GM18873 (cell line): Measurements from ENCODE around the gene CLCN7.

ENCODE experiments used
- ATAC-seq: cut with Tn5 transposase; IDR thresholded peaks from one replicate; pipeline ENCODE4 v1.9.1; 2021; ENCODE audit warnings: mild to moderate bottlenecking, moderate library complexity, moderate number of reproducible peaks; ENCODE audit not compliant: unreplicated experiment, low FRiP score

Gene CLCN7

GRCh38 chr16:1465567-1465915, 9.3 kb downstream of the CLCN7 start:
- no peak for ATAC-seq

DNA sequence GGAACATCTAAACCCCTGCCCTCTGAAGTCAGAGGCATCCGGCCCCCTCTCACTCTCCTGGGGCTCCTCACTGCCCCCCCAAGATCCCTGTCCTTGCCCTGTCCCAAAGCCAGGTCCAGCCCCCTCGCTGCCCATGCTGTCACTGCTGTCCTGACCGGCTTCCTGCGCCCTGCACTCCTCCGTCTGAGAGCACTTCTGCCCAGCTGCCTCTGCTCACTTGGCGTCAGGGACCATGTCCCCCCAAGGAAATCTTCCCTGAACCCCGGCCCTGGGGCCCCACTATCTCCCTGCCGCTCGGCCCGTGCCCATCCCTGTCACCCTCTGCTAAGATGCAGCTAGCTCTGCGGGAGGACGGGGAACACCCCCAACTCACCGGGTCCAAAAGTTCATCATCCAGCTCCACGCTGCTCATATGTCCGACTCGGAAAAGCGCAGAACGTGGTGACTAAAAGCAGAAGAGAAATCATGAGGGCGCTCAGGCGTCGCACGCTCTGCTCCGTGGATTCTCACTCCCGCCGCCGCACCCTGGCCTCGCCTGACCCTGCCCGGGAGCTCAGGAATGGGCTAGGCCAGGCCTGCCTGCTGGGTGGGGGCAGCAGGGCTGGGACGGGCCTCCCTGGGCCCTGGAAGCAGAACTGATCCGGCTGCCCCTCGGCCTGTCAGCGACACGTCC, 9.8 kb downstream of the CLCN7 start:
- ATAC-seq = no peak

GRCh38 chr16:1464196-1464893, 10.5 kb downstream of the CLCN7 start:
- no peak for ATAC-seq

GRCh38 chr16:1461146-1461545, 13.7 kb downstream of the CLCN7 start:
- ATAC-seq = no peak

GRCh38 chr16:1460602-1461138, 14.2 kb downstream of the CLCN7 start:
- no peak for ATAC-seq

DNA sequence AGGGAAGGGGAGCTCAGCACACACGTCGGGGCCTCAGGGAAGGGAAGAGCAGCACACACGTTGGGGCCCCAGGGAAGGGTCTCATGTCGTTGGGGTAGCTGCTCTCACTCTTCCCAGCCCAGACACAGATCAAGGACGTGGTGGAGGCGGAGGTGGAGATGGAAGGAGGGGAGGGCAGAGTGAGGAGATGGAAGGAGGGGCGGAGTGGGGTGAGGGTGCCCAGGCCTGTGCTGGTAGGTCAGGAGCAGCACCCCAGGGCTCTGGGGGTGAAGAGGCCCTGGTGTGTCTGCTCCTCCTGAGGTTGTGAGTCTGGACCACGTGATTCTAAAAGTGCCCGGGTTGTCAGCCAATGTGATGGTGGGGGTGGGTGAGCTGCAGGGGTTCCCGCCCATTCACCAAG, 14.9 kb downstream of the CLCN7 start:
- no peak for ATAC-seq

DNA sequence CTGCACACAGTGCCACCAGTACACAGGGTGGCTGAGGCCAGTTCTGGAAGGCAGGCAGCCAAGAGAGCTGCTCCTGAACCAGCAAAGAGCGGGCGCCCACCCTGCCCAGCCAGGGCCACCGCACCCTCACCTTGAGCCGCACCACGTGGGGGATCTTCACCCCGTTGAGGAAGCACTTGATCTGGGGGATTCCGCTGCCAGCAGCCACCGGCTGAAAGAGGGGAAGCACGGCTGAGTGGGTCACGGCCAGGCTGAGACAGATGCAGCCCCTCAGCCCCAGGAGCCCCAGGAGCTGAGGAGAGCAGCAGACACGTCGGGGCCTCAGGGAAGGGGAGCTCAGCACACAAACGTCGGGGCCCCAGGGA, 15.9 kb downstream of the CLCN7 start:
- no peak for ATAC-seq

GRCh38 chr16:1458336-1458976, 16.4 kb downstream of the CLCN7 start:
- no peak for ATAC-seq

- ATAC-seq = no peak
Observed at GRCh38 chr16:1457489-1458245, 17.2 kb downstream of the CLCN7 start.

GRCh38 chr16:1456951-1457350, 17.9 kb downstream of the CLCN7 start:
- no peak for ATAC-seq

DNA sequence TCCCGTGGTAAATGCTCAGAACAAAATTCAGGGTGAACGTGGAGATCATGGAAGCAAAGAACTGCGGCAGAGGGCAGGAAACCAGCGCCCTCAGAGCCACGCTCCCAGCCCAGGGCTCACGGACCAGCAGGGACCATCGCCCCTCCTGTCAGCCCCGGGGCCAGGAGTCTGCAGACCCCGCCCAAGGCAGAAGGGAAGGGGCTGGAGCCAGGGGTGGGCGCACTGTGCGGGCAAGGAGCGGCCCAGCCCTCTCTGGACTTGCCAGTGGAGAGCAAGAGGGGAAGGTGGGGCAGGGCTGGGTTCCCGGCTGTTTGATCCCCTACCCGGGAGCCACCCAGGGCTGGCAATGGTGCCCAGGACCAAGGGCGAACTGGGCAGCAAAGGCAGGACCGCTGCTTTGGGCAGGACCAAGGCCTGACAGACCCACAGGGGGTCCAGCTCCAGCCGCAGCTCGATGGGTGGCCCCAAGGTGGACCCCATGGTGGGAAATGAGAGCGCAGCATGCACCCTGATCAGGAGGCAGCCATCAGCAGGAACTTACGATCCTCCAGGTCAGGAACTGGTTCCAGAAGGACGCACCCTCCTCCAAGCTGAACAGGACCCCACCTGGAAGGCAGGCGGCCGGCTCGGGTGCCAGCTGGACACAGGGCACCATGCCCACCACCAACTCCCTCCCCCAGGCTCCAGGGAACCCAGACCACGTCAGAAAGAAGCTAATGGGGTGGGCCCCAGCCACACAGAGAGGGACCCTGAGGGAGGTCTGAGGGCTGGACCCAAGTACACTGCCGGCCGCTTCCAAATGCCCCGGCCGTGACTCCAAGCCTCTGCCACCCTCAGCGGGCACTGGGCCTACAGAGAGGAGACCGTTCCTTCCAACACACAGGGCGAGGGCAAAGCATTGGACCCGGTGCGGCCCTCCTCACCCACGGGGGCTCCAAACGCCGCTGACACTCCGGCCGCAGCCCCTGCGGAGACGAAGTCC, 19.3 kb downstream of the CLCN7 start:
- no peak for ATAC-seq

DNA sequence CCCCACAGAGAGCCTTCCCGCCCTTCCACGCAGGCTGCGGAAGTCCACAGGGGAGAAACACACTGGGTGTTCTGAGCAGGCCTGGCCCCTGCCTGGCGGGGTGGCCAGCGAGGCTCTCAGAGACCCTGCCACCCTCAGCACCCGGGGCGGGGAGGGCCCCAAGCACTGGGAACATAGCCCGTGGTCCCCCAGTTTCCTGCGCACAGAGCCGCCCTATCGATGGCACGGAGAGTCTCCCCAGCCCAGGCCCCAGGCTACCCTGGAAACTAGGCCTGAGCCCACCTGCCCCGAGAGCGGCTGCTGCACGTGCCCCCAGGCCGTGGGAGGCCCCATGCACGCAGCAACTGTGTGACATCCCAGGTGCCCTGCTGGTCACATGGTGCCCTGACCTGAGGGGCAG, 20.3 kb downstream of the CLCN7 start:
- ATAC-seq = no peak

- no peak for ATAC-seq
Observed at GRCh38 chr16:1453316-1453715, 21.5 kb downstream of the CLCN7 start.

GRCh38 chr16:1452530-1452929, 22.3 kb downstream of the CLCN7 start:
- ATAC-seq = no peak

GRCh38 chr16:1451702-1452392, 23.0 kb downstream of the CLCN7 start:
- no peak for ATAC-seq

DNA sequence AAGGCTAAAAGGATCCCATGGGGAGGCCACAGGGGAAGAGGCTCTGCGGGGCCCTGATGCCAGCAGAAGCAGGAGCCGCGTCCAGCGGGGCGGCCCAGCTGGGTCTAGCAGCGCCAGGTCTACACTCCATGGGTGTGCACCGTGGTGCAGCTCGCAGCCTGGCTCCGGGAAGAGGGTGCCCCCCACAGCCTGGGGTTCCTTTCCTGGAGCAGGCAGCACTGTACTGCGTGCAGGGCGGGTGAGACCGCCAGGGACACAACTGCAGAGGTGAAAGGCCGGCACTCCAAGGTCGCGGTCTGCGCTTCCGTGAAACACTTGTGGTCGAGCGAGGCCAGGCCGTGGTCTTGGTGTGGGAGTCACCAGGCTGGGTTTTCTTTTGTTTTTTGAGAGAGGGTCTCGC, 24.0 kb downstream of the CLCN7 start:
- no peak for ATAC-seq

- ATAC-seq = no peak
Observed at GRCh38 chr16:1450218-1450617, 24.6 kb downstream of the CLCN7 start.

DNA sequence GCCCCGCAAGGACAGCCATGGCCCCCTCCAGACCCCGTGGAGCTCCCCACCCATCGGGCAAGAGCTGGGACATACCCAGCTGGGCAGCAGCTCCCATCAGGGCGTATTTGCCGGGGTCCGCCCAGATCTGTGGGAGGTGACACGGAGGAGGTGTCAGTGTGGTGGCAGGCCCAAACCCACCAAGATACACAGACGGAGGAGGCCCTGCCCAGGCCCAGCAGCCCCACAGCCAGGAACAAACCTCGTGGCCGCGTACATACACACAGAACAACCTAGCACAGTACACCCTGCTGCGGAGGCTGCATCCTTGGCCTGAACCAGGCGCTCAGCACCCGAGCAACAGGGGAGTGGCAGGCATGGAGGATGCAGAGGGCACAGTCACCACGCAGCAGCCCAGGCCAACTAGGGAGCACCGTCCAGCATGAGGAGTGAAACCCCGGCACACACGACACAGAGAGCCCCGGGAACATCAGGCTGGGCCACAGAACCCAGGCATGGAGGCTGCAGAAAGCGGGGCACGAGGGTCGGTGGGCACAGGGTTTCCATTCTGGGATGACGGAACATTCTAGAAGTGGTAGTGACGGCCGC, 25.5 kb downstream of the CLCN7 start:
- ATAC-seq = no peak

DNA sequence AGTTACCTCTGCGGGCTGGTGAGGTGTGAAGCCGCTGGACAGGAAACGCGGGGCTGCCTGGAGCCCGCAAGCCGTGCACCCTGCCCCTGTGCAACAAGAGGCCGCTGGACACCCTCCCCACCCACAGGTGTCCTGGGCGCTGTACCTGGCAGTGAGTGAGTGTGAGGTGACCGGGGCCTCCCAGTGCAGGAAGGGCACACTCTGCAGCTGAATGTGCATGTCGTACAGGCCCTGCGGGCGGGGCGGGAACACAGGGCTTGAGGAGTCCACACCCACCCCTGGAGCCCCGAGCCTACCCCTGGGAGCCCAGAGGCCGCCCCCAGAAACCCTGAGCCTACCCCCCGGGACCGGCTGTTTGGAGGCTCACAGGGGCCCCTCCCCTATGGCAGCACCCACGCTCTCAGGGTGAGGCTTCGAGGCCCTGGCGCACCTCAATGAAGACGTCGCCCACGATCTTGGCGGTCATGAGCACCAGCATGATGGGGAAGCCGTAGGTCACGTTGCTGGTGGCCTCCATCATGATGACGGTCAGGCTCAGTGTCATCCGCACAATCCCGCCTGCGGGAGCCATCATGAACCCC, 26.2 kb downstream of the CLCN7 start:
- no peak for ATAC-seq
